Mammary epithelial cell (primary cell): ENCODE measurements around the gene BMP5.

Source experiments
- EZH2 ChIP-seq: IDR thresholded peaks from 2 replicates; pipeline ENCODE4 v1.6.1; 2012; ENCODE audit warnings: low read length, inconsistent platforms, borderline replicate concordance
- TF ChIP-seq, protein P1 (sequence below), 2 donors: IDR thresholded peaks in 1 of 2; conservative IDR thresholded peaks in 1 of 2; 2 replicates each; pipeline ENCODE4 v1.5.1; 2011 to 2012; ENCODE audit warnings: inconsistent platforms in 2 of 2, low read length in 2 of 2, mild to moderate bottlenecking in 2 of 2, control low read depth in 1 of 2, low read depth in 1 of 2; ENCODE audit not compliant: insufficient read depth in 1 of 2; ENCODE audit errors: extremely low read depth in 1 of 2

DNA sequence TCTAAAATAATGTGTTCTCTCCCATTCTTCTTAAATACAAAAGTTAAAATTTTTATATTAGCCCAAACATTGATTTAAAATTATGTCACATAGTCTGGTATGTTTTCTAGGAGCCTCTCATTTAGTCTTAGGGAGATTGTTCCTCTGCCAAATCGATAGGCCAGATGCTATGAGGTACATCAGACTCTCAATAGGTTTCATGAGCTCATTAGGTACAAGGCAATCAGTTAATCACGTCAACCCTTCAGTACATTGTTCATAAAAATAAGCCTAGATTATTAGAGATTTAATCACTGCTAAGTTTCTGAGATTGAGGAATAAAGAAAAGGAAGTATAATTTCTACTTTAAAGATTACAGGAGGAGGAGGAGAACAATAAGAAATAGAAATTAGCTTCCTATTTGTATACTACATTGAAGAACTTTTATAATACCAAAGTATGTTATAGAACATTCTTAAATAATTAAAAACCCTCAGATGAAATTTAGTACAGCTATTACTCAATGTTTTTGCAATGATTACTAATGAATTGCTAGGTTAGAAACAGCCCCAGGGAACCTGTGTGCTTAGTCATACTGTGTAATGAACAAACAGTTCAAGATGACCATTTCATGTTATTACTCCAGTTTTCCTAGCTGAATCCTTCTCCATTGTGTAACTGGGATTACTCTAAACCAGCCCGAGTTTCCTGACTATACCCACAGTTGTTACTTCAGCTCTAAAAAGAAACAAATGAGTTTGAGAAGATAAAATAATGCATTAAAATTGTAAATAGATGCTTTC, 117.0 kb downstream of the BMP5 start:
- TF ChIP-seq EZH2: no peak
- TF ChIP-seq, protein P1, sequence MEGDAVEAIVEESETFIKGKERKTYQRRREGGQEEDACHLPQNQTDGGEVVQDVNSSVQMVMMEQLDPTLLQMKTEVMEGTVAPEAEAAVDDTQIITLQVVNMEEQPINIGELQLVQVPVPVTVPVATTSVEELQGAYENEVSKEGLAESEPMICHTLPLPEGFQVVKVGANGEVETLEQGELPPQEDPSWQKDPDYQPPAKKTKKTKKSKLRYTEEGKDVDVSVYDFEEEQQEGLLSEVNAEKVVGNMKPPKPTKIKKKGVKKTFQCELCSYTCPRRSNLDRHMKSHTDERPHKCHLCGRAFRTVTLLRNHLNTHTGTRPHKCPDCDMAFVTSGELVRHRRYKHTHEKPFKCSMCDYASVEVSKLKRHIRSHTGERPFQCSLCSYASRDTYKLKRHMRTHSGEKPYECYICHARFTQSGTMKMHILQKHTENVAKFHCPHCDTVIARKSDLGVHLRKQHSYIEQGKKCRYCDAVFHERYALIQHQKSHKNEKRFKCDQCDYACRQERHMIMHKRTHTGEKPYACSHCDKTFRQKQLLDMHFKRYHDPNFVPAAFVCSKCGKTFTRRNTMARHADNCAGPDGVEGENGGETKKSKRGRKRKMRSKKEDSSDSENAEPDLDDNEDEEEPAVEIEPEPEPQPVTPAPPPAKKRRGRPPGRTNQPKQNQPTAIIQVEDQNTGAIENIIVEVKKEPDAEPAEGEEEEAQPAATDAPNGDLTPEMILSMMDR (conservative IDR thresholded peaks at IDR 0.05 in 1 of 2, IDR thresholded peaks at IDR 0.05 in 1 of 2; ENCODE audit: extremely low read depth in 1 of 2, insufficient read depth in 1 of 2, low read depth in 1 of 2, low read length in 2 of 2): no peak
